ENCODE measurements around the gene STK32C. TPM values are rescaled to one million over a fixed set of nuclear protein-coding genes. Genes with fewer than 3 reads are reported as not detected.

Gene STK32C
- total RNA-seq, 1 donor from 2014 or later, result 2.5 TPM

DNA sequence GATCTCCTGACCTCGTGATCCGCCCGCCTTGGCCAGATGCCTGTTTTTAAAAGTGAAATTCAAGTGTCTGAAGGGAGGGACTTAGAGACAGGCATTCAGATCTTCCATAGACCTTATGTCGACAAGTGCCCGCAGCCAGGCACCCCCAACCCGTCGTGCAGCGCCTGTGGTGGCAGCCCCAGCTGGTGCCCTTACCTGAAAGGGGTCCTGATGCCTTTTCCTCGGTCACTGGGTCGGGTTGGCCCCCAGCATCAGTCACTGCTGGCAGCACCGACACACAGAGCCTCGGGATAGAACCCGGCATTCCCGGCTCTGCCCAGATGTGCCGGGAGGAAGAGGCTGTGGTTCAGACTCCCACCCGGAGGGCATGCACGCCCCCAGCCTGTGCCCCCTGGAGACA is 47.5 kb upstream of the STK32C start:
- DNase-seq (ENCODE audit: low spot score), result no peak
- Histone ChIP-seq H3K27ac (no peak overlapping the region), H3K4me1 (no peaks in the 10 kb centered on the region), H3K9ac (no peak overlapping the region), H3K36me3 (no peaks in the 10 kb centered on the region), H2AFZ (replicated peaks) (no peak overlapping the region), H3K79me2 (ENCODE audit: low read depth) (no peaks in the 10 kb centered on the region), H3K9me3 (ENCODE audit: low read depth) (no peaks in the 10 kb centered on the region), H3K4me3 (no peak overlapping the region), H3K4me2 (no peak overlapping the region), H3F3A (ENCODE audit: low read depth) (no peaks in the 10 kb centered on the region), H3K27me3 (no peaks in the 10 kb centered on the region), H4K20me1 (ENCODE audit: low read depth) (no peaks in the 10 kb centered on the region)
- H3K36me3 Mint-ChIP-seq, result peaks cover 3% of the 10 kb centered on the region
- H3K4me1 Mint-ChIP-seq, result peaks cover 7% of the 10 kb centered on the region
- TF ChIP-seq, protein P1, sequence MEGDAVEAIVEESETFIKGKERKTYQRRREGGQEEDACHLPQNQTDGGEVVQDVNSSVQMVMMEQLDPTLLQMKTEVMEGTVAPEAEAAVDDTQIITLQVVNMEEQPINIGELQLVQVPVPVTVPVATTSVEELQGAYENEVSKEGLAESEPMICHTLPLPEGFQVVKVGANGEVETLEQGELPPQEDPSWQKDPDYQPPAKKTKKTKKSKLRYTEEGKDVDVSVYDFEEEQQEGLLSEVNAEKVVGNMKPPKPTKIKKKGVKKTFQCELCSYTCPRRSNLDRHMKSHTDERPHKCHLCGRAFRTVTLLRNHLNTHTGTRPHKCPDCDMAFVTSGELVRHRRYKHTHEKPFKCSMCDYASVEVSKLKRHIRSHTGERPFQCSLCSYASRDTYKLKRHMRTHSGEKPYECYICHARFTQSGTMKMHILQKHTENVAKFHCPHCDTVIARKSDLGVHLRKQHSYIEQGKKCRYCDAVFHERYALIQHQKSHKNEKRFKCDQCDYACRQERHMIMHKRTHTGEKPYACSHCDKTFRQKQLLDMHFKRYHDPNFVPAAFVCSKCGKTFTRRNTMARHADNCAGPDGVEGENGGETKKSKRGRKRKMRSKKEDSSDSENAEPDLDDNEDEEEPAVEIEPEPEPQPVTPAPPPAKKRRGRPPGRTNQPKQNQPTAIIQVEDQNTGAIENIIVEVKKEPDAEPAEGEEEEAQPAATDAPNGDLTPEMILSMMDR (IDR thresholded peaks at IDR 0.05), result no peak
- no peak overlapping the region for H3K4me3 Mint-ChIP-seq
- peak overlapping the region; percentile 53 for H3K27ac Mint-ChIP-seq
- H3K27me3 Mint-ChIP-seq (ENCODE audit: insufficient read depth, low read depth), result no peaks in the 10 kb centered on the region
- peaks cover 3% of the 10 kb centered on the region for H3K9me3 Mint-ChIP-seq

- no peaks in the 10 kb centered on the region for H3K79me2 ChIP-seq (ENCODE audit: low read depth)
- no peaks in the 10 kb centered on the region for H3F3A ChIP-seq (ENCODE audit: low read depth)
- H4K20me1 ChIP-seq (ENCODE audit: low read depth), result no peaks in the 10 kb centered on the region
- Mint-ChIP-seq H3K4me1 (peaks cover 7% of the 10 kb centered on the region), H3K27ac (peak overlapping the region; percentile 33), H3K4me3 (no peak overlapping the region), H3K27me3 (ENCODE audit: insufficient read depth, low read depth) (no peaks in the 10 kb centered on the region), H3K9me3 (peaks cover 3% of the 10 kb centered on the region), H3K36me3 (peaks cover 3% of the 10 kb centered on the region)
- H3K27ac ChIP-seq, result no peak overlapping the region
- no peak overlapping the region for H3K4me3 ChIP-seq
- H3K9ac ChIP-seq, result no peak overlapping the region
- H2AFZ ChIP-seq (replicated peaks), result no peak overlapping the region
- no peaks in the 10 kb centered on the region for H3K36me3 ChIP-seq
- TF ChIP-seq EZH2 (IDR thresholded peaks at IDR 0.05), result no peak
- no peak overlapping the region for H3K4me2 ChIP-seq
- no peaks in the 10 kb centered on the region for H3K27me3 ChIP-seq
- no peaks in the 10 kb centered on the region for H3K4me1 ChIP-seq
- no peaks in the 10 kb centered on the region for H3K9me3 ChIP-seq (ENCODE audit: low read depth)
- DNase-seq (ENCODE audit: low spot score), result no peak
These were observed 46.8 kb upstream of the STK32C start for GRCh38 chr10:132354356-132355094.

GRCh38 chr10:132353456-132354355 is 46.0 kb upstream of the STK32C start:
- Histone ChIP-seq H3K4me3 (no peak overlapping the region), H3F3A (ENCODE audit: low read depth) (no peaks in the 10 kb centered on the region), H3K9ac (no peak overlapping the region), H3K4me2 (no peak overlapping the region), H3K27me3 (no peaks in the 10 kb centered on the region), H2AFZ (replicated peaks) (no peak overlapping the region), H3K27ac (no peak overlapping the region), H3K4me1 (no peaks in the 10 kb centered on the region), H3K79me2 (ENCODE audit: low read depth) (no peaks in the 10 kb centered on the region), H3K9me3 (ENCODE audit: low read depth) (no peaks in the 10 kb centered on the region), H4K20me1 (ENCODE audit: low read depth) (no peaks in the 10 kb centered on the region), H3K36me3 (no peaks in the 10 kb centered on the region)
- H3K4me3 Mint-ChIP-seq, result no peak overlapping the region
- peaks cover 9% of the 10 kb centered on the region for H3K4me1 Mint-ChIP-seq
- peaks cover 3% of the 10 kb centered on the region for H3K9me3 Mint-ChIP-seq
- no peak for DNase-seq (ENCODE audit: low spot score)
- peaks cover 3% of the 10 kb centered on the region for H3K36me3 Mint-ChIP-seq
- H3K27me3 Mint-ChIP-seq (ENCODE audit: insufficient read depth, low read depth), result no peaks in the 10 kb centered on the region
- TF ChIP-seq, protein P1 (IDR thresholded peaks at IDR 0.05), result no peak
- no peak for TF ChIP-seq EZH2 (IDR thresholded peaks at IDR 0.05)
- no peak for TF ChIP-seq EZH2phosphoT487 (IDR thresholded peaks at IDR 0.05)
- no peak overlapping the region for H3K27ac Mint-ChIP-seq

All from neural progenitor cell (in vitro differentiated cells).